Stomach (tissue), 9 donors: ENCODE data around the gene SPINT2. TPM values are rescaled to one million over a fixed set of nuclear protein-coding genes. Genes with fewer than 3 reads are reported as not detected.

Experiments used
- DNase-seq, 2 donors: peaks; one replicate each; pipeline versions ENCODE4 v3.0.0 to v3.0.0-alpha.2; 2013 to 2019
- H3K27ac ChIP-seq, 5 donors: fragments of 200-600 bp in 4 of 5; sonication (generic) in 4 of 5; one replicate each; pipeline ENCODE4 v1.5.1; 2013 to 2019; ENCODE audit warnings: mild to moderate bottlenecking in 1 of 5, moderate library complexity in 1 of 5
- H3K27me3 ChIP-seq, 3 donors: fragments of 200-600 bp; sonication (generic); one replicate each; pipeline ENCODE4 v1.5.1; 2017 to 2019; ENCODE audit warnings: mixed run types in 1 of 3
- H3K36me3 ChIP-seq, 4 donors: fragments of 200-600 bp; sonication (generic); 1 replicate in 3 of 4; 2 replicates in 1 of 4; pipeline ENCODE4 v1.5.1; 2016 to 2019
- H3K4me1 ChIP-seq, 4 donors: fragments of 200-600 bp; sonication (generic); one replicate each; pipeline ENCODE4 v1.5.1; 2016 to 2019
- H3K4me3 ChIP-seq, 4 donors: fragments of 200-600 bp; sonication (generic) in 3 of 4; one replicate each; pipeline ENCODE4 v1.5.1; 2016 to 2019; ENCODE audit warnings: mild to moderate bottlenecking in 1 of 4
- H3K9me3 ChIP-seq, 4 donors: fragments of 200-600 bp; sonication (generic); one replicate each; pipeline ENCODE4 v1.5.1; 2016 to 2019
- CTCF ChIP-seq, 7 experiments: fragments of 450-650 bp in 4 of 7; fragments of 200-600 bp in 3 of 7; sonication (generic) in 3 of 7; IDR thresholded peaks; one replicate each; pipeline ENCODE4 v1.5.1; 2016 to 2019; ENCODE audit warnings: antibody characterized with exemption in 7 of 7, control low read depth in 2 of 7, mild to moderate bottlenecking in 1 of 7
- EP300 ChIP-seq: sonication (generic); formaldehyde crosslinking; IDR thresholded peaks from one replicate; pipeline ENCODE4 v1.6.1; 2017; ENCODE audit warnings: antibody characterized with exemption
- POLR2A ChIP-seq, 4 donors: fragments of 450-650 bp; IDR thresholded peaks; one replicate each; pipeline ENCODE4 v1.6.1; 2016; ENCODE audit warnings: antibody characterized with exemption in 4 of 4, control low read depth in 2 of 4, mild to moderate bottlenecking in 1 of 4, moderate library complexity in 1 of 4
- POLR2AphosphoS5 ChIP-seq, 3 donors: sonication (generic); formaldehyde crosslinking; IDR thresholded peaks; one replicate each; pipeline ENCODE4 v1.6.1; 2016; ENCODE audit warnings: antibody characterized with exemption in 3 of 3
- WGBS, 5 donors: extraction: QIAGEN DNeasy Blood & Tissue Kit in 3 of 5; methylation state at CpG; one replicate each; pipeline versions ENCODE4 v1.1.5 to v1.1.7; 2013 to 2018; 5-methylcytosine and 5-hydroxymethylcytosine counted together
- intact Hi-C: fragments of 100-400 bp; cut with DNase I; formaldehyde crosslinking; loops from one replicate; pipeline ENCODE4 v1.15.1; 2023; ENCODE audit warnings: low total_unique reads
- polyA plus RNA-seq, 3 donors: library from polyadenylated mRNA; stranded (reverse); fragments of 200-250 nt; gene quantifications; one replicate each; pipeline ENCODE4 v1.2.3, GENCODE V29; 2013
- total RNA-seq, 5 donors: library from RNA; depleted of rRNA; stranded (reverse); fragments of >200 nt; gene quantifications; one replicate each; pipeline versions ENCODE4 v1.1.0 to v1.2.3, GENCODE V29; 2014 to 2016
- donor health status: healthy with polysubstance abuse.
- donor health status: Bipolar disorder and iron deficiency.
- donor health status: healthy.

Gene SPINT2
- total and polyA plus RNA-seq, 8 donors, result 29.8 to 1,508 (median 220) TPM

GRCh38 chr19:38245826-38246498 is 18.4 kb upstream of the SPINT2 start:
- no peaks in the 10 kb centered on the region for H3K9me3 ChIP-seq
- DNase-seq, result no peak
- WGBS, 5 donors, result 56 to 79% (median 70%) methylated on average over 13 to 14 of the region's 14 CpGs
- no peaks in the 10 kb centered on the region for H3K36me3 ChIP-seq
- no peaks in the 10 kb centered on the region for H3K27me3 ChIP-seq
- intact Hi-C loops, result loop anchor here (5.0 kb wide), 1 partner anchor 86 kb away; no protein-coding TSS in a partner anchor
- peaks cover 24 to 67% (median 50%) of the 10 kb centered on the region in 4 donors for H3K4me1 ChIP-seq
- H3K27ac ChIP-seq, result peak overlapping the region in 4 of 5 donors; percentile 57 to 92 (median 64)
- TF ChIP-seq EP300 (no peak), CTCF (IDR thresholded peaks at IDR 0.05) (no peak), POLR2AphosphoS5 (IDR thresholded peaks at IDR 0.05) (no peak), POLR2A (IDR thresholded peaks at IDR 0.05) (no peak)
- no peak overlapping the region for H3K4me3 ChIP-seq

- no peaks in the 10 kb centered on the region for H3K36me3 ChIP-seq
- H3K4me3 ChIP-seq, result no peak overlapping the region
- peak overlapping the region in 4 of 5 donors; percentile 57 to 92 (median 64) for H3K27ac ChIP-seq
- DNase-seq, result no peak
- no peaks in the 10 kb centered on the region for H3K9me3 ChIP-seq
- intact Hi-C loops, result loop anchor here (5.0 kb wide), 1 partner anchor 85 kb away; no protein-coding TSS in a partner anchor
- TF ChIP-seq EP300 (no peak), POLR2A (IDR thresholded peaks at IDR 0.05) (no peak), POLR2AphosphoS5 (IDR thresholded peaks at IDR 0.05) (no peak), CTCF (IDR thresholded peaks at IDR 0.05) (no peak)
- H3K27me3 ChIP-seq, result no peaks in the 10 kb centered on the region
- H3K4me1 ChIP-seq, result peaks cover 36 to 78% (median 62%) of the 10 kb centered on the region in 4 donors
- 67 to 76% (median 73%) methylated on average over 4 to 5 of the region's 5 CpGs for WGBS, 5 donors
These were observed 17.2 kb upstream of the SPINT2 start for GRCh38 chr19:38247126-38247525.

DNA sequence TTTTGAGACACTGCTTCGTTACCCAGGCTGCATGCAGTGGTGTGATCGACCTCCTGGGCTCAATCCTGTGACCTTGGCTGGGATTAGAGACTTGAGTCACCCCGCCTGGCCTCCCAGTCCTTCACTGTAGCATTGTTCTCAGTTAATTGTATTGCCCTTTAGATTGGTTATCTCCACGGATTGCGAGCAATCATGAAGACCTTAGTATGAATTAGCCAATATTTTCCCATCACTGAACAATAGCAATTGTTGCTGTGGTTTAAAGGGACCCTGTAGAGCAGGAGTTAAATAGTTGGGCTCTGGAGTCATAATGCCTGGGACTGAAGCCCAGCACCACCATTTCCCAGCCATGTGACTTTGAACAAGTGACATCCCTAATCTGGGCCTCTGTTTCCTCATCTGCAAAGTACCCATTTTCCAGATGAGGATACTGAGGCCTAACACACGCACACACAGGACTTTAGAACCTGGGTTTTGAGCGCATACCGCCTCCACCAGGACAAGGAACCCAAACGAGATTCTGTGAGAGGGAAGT is 16.6 kb upstream of the SPINT2 start:
- no peak for TF ChIP-seq EP300
- no peak for TF ChIP-seq POLR2AphosphoS5 (IDR thresholded peaks at IDR 0.05)
- Histone ChIP-seq H3K27me3 (no peaks in the 10 kb centered on the region), H3K4me3 (no peak overlapping the region), H3K27ac (peak overlapping the region in 4 of 5 donors; percentile 11 to 92 (median 50)), H3K9me3 (no peaks in the 10 kb centered on the region), H3K36me3 (no peaks in the 10 kb centered on the region), H3K4me1 (peaks cover 38 to 82% (median 68%) of the 10 kb centered on the region in 4 donors)
- DNase-seq, result peak in 1 of 2 donors; percentile 39
- intact Hi-C loops, result loop anchor here (5.0 kb wide), 1 partner anchor 84 kb away; no protein-coding TSS in a partner anchor
- whole genome bisulfite sequencing, 5 donors, result 57 to 63% (median 59%) methylated on average over 9 of the region's 9 CpGs

DNA sequence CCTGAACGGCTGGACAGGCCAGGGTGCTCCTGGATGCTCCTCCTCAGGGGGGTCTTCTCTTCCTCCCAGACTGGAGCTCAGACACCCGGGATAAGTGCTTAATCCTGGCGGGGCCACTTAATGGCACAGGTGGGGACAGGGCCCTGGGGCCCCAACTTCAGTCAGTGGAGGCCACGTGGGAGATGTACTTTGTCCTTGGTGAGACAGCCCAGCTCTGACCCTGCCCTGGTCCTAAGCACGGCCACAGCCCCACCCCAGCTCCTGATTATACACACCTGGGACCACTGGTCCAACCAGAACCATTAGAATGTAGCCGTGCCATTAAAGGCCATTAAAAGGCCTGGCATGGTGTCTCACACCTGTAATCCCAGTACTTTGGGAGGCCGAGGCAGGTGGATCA is 16.0 kb upstream of the SPINT2 start:
- 75 to 89% (median 77%) methylated on average over 6 to 7 of the region's 7 CpGs for WGBS, 5 donors
- TF ChIP-seq CTCF (IDR thresholded peaks at IDR 0.05), result no peak
- no peak for TF ChIP-seq POLR2A (IDR thresholded peaks at IDR 0.05)
- TF ChIP-seq EP300, result no peak
- no peak for TF ChIP-seq POLR2AphosphoS5 (IDR thresholded peaks at IDR 0.05)
- DNase-seq, result no peak
- H3K4me1 ChIP-seq, result peaks cover 38 to 88% (median 68%) of the 10 kb centered on the region in 4 donors
- H3K36me3 ChIP-seq, result no peaks in the 10 kb centered on the region
- peak overlapping the region in 4 of 5 donors; percentile 11 to 92 (median 50) for H3K27ac ChIP-seq
- H3K4me3 ChIP-seq, result no peak overlapping the region
- no peaks in the 10 kb centered on the region for H3K27me3 ChIP-seq
- no peaks in the 10 kb centered on the region for H3K9me3 ChIP-seq
- intact Hi-C loops, result loop anchor here (5.0 kb wide), 1 partner anchor 84 kb away; no protein-coding TSS in a partner anchor
